Esophagus squamous epithelium (tissue), 5 donors: ENCODE results near the gene TPM2. TPM values are rescaled to one million over a fixed set of nuclear protein-coding genes. Genes with fewer than 3 reads are reported as not detected.

ENCODE experiments used
- DNase-seq: peaks from one replicate; lab custom pipeline; 2025; lab: John Stamatoyannopoulos, UW
- H3K27ac ChIP-seq, 4 donors: fragments of 200-600 bp; sonication (generic); one replicate each; pipeline ENCODE4 v1.5.1; 2016 to 2019; ENCODE audit warnings: mild to moderate bottlenecking in 1 of 4
- H3K27me3 ChIP-seq, 4 donors: fragments of 200-600 bp; sonication (generic); 1 replicate in 3 of 4; 2 replicates in 1 of 4; pipeline versions ENCODE4 v1.5.1 to v1.6.0; 2017 to 2021; ENCODE audit warnings: antibody characterized with exemption in 1 of 4
- H3K36me3 ChIP-seq, 3 donors: fragments of 200-600 bp; sonication (generic); one replicate each; pipeline ENCODE4 v1.5.1; 2016 to 2019
- H3K4me1 ChIP-seq, 3 donors: fragments of 200-600 bp; sonication (generic); one replicate each; pipeline ENCODE4 v1.5.1; 2017 to 2019
- H3K4me3 ChIP-seq, 4 donors: fragments of 200-600 bp; sonication (generic); 1 replicate in 3 of 4; 2 replicates in 1 of 4; pipeline ENCODE4 v1.5.1; 2016 to 2019; ENCODE audit warnings: mild to moderate bottlenecking in 2 of 4, moderate library complexity in 1 of 4
- H3K9me3 ChIP-seq, 3 donors: fragments of 200-600 bp; sonication (generic); one replicate each; pipeline ENCODE4 v1.5.1; 2016 to 2019
- POLR2A ChIP-seq, 4 donors: fragments of 450-650 bp; IDR thresholded peaks; one replicate each; pipeline ENCODE4 v1.6.1; 2017; ENCODE audit warnings: antibody characterized with exemption in 4 of 4, mild to moderate bottlenecking in 4 of 4, moderate library complexity in 3 of 4
- WGBS, 2 donors: methylation state at CpG; one replicate each; pipeline ENCODE4 v1.1.5; 2018; 5-methylcytosine and 5-hydroxymethylcytosine counted together
- intact Hi-C: fragments of 100-400 bp; cut with DNase I; formaldehyde crosslinking; loops from one replicate; pipeline ENCODE4 v1.15.0; 2022
- total RNA-seq, 4 donors: library from RNA; depleted of rRNA; stranded (reverse); fragments of >200 nt; gene quantifications; one replicate each; pipeline ENCODE4 v1.1.0, GENCODE V29; 2016
- TF ChIP-seq, protein P1 (sequence below), 6 experiments: fragments of 450-650 bp in 4 of 6; fragments of 200-600 bp in 2 of 6; sonication (generic) in 2 of 6; IDR thresholded peaks; one replicate each; pipeline ENCODE4 v1.5.1; 2016 to 2019; ENCODE audit warnings: antibody characterized with exemption in 6 of 6, mild to moderate bottlenecking in 4 of 6, moderate library complexity in 4 of 6
- donor health status: DM: yes; HTN: yes; CAD: no.

TPM2 gene
- total RNA-seq, 4 donors from 2014 or later: 80.8 to 1,148 (median 217) TPM

- TF ChIP-seq POLR2A (IDR thresholded peaks at IDR 0.05): no peak
- TF ChIP-seq, protein P1, sequence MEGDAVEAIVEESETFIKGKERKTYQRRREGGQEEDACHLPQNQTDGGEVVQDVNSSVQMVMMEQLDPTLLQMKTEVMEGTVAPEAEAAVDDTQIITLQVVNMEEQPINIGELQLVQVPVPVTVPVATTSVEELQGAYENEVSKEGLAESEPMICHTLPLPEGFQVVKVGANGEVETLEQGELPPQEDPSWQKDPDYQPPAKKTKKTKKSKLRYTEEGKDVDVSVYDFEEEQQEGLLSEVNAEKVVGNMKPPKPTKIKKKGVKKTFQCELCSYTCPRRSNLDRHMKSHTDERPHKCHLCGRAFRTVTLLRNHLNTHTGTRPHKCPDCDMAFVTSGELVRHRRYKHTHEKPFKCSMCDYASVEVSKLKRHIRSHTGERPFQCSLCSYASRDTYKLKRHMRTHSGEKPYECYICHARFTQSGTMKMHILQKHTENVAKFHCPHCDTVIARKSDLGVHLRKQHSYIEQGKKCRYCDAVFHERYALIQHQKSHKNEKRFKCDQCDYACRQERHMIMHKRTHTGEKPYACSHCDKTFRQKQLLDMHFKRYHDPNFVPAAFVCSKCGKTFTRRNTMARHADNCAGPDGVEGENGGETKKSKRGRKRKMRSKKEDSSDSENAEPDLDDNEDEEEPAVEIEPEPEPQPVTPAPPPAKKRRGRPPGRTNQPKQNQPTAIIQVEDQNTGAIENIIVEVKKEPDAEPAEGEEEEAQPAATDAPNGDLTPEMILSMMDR (IDR thresholded peaks at IDR 0.05): peak in 1 of 6 experiments; percentile 31
- peaks cover 0 to 26% (median 0%) of the 10 kb centered on the region in 3 donors for H3K36me3 ChIP-seq
- peaks cover 9 to 60% (median 15%) of the 10 kb centered on the region in 3 donors for H3K4me1 ChIP-seq
- H3K4me3 ChIP-seq: peak within 1 kb of the TSS; percentile 31 to 68 (median 58)
- intact Hi-C loops: no loop called here
- no peaks in the 10 kb centered on the region for H3K27me3 ChIP-seq
- WGBS, 2 donors: 3 to 18% methylated on average over 8 to 15 of the region's 58 CpGs
- peak within 1 kb of the TSS; percentile 50 to 96 (median 90) for H3K27ac ChIP-seq
- no peaks in the 10 kb centered on the region for H3K9me3 ChIP-seq
- DNase-seq: no peak
These were observed 24.9 kb downstream of the TPM2 start, which contains the start of gene ARHGEF39 for GRCh38 chr9:35664531-35665470. Gene ARHGEF39 (minus strand): TSS chr9:35665195. CDS start chr9:35665169, 26 bp downstream.

DNA sequence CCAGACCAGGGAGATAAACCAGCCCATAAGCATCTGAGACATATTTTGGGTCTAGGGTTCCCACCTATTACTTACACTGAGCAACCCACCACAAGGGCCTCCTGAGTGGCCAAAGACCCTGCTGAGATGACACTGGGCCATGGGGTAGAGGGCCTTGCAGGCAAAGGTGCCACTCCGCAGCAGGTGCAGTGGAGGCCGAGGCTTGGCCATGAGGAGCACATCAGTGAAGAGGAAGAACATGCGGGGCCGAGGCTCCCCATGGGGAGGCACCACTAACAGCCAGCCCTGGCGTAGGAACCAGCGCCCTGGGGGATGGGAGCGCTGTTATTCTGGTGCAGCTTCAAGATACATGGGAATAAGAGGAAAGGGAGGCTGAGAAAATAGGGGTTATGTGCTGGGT lies 27.3 kb downstream of the TPM2 start:
- no peak for DNase-seq
- Histone ChIP-seq H3K36me3 (peaks cover 0 to 26% (median 0%) of the 10 kb centered on the region in 3 donors), H3K9me3 (no peaks in the 10 kb centered on the region), H3K27me3 (no peaks in the 10 kb centered on the region), H3K4me3 (no peak overlapping the region), H3K4me1 (peaks cover 18 to 73% (median 22%) of the 10 kb centered on the region in 3 donors), H3K27ac (peak overlapping the region; percentile 32 to 96 (median 80))
- 72 to 87% methylated on average over 5 to 6 of the region's 7 CpGs for WGBS, 2 donors
- TF ChIP-seq, protein P1 (IDR thresholded peaks at IDR 0.05): no peak
- no peak for TF ChIP-seq POLR2A (IDR thresholded peaks at IDR 0.05)
- intact Hi-C loops: no loop called here

- no peak for TF ChIP-seq POLR2A (IDR thresholded peaks at IDR 0.05)
- TF ChIP-seq, protein P1 (IDR thresholded peaks at IDR 0.05): no peak
- peaks cover 18 to 79% (median 27%) of the 10 kb centered on the region in 3 donors for H3K4me1 ChIP-seq
These were observed 27.9 kb downstream of the TPM2 start for GRCh38 chr9:35661756-35662350.

GRCh38 chr9:35660966-35661415 lies 28.7 kb downstream of the TPM2 start:
- Histone ChIP-seq H3K27me3 (no peaks in the 10 kb centered on the region), H3K4me1 (peaks cover 18 to 82% (median 27%) of the 10 kb centered on the region in 3 donors), H3K27ac (peak overlapping the region; percentile 32 to 98 (median 96)), H3K4me3 (peak overlapping the region in 1 of 4 donors; percentile 94), H3K9me3 (no peaks in the 10 kb centered on the region), H3K36me3 (peaks cover 0 to 26% (median 0%) of the 10 kb centered on the region in 3 donors)
- intact Hi-C loops: no loop called here
- DNase-seq: no peak
- TF ChIP-seq POLR2A (IDR thresholded peaks at IDR 0.05): no peak
- TF ChIP-seq, protein P1 (IDR thresholded peaks at IDR 0.05): peak in 5 of 6 experiments; percentile 22 to 52 (median 42)
- 49 to 51% methylated on average over 6 to 7 of the region's 9 CpGs for WGBS, 2 donors

More at GRCh38 chr9:35661756-35662350, 27.9 kb downstream of the TPM2 start:
- peak overlapping the region; percentile 32 to 96 (median 80) for H3K27ac ChIP-seq
- no peak for DNase-seq
- no peak overlapping the region for H3K4me3 ChIP-seq
- intact Hi-C loops: no loop called here
- H3K9me3 ChIP-seq: no peaks in the 10 kb centered on the region
- peaks cover 0 to 26% (median 0%) of the 10 kb centered on the region in 3 donors for H3K36me3 ChIP-seq
- no peaks in the 10 kb centered on the region for H3K27me3 ChIP-seq
- WGBS, 2 donors: 27 to 63% methylated on average over 1 to 3 of the region's 3 CpGs
